GM18517 (cell line): Measurements from ENCODE around the gene SH3PXD2A.

Experiments used
- ATAC-seq: cut with Tn5 transposase; IDR thresholded peaks from one replicate; pipeline ENCODE4 v1.9.1; 2021; ENCODE audit warnings: mild to moderate bottlenecking, moderate library complexity; ENCODE audit not compliant: unreplicated experiment

SH3PXD2A gene

GRCh38 chr10:103876155-103876554, 20.8 kb upstream of the SH3PXD2A start:
- no peak for ATAC-seq

GRCh38 chr10:103874730-103875129, 19.4 kb upstream of the SH3PXD2A start:
- ATAC-seq = no peak

- ATAC-seq = no peak
Measured at GRCh38 chr10:103872137-103872931, 17.0 kb upstream of the SH3PXD2A start.

- no peak for ATAC-seq
Measured at GRCh38 chr10:103871006-103871405, 15.6 kb upstream of the SH3PXD2A start.

GRCh38 chr10:103870516-103870915, 15.1 kb upstream of the SH3PXD2A start:
- ATAC-seq = no peak

- ATAC-seq = no peak
Measured at GRCh38 chr10:103869336-103869735, 14.0 kb upstream of the SH3PXD2A start.

GRCh38 chr10:103868200-103868599, 12.8 kb upstream of the SH3PXD2A start:
- ATAC-seq = no peak

- ATAC-seq = no peak
Measured at GRCh38 chr10:103861505-103861904, 6.1 kb upstream of the SH3PXD2A start.

- no peak for ATAC-seq
Measured at GRCh38 chr10:103859161-103860086, 4.0 kb upstream of the SH3PXD2A start.

GRCh38 chr10:103858360-103858759, 3.0 kb upstream of the SH3PXD2A start:
- ATAC-seq = no peak

GRCh38 chr10:103856797-103857170, 1.4 kb upstream of the SH3PXD2A start:
- no peak for ATAC-seq

GRCh38 chr10:103855852-103856796, 748 bp upstream of the SH3PXD2A start:
- ATAC-seq = no peak

GRCh38 chr10:103854686-103855391, 537 bp downstream of the SH3PXD2A start:
- ATAC-seq = no peak

GRCh38 chr10:103854265-103854685, 1.1 kb downstream of the SH3PXD2A start:
- no peak for ATAC-seq

GRCh38 chr10:103853428-103854264, 1.7 kb downstream of the SH3PXD2A start:
- no peak for ATAC-seq

- no peak for ATAC-seq
Measured at GRCh38 chr10:103852856-103853255, 2.5 kb downstream of the SH3PXD2A start.

GRCh38 chr10:103852189-103852711, 3.1 kb downstream of the SH3PXD2A start:
- no peak for ATAC-seq

GRCh38 chr10:103851261-103851660, 4.1 kb downstream of the SH3PXD2A start:
- no peak for ATAC-seq

- no peak for ATAC-seq
Measured at GRCh38 chr10:103850572-103850895, 4.8 kb downstream of the SH3PXD2A start.
